ENCODE data around the gene PPIL1. TPM values are rescaled to one million over a fixed set of nuclear protein-coding genes. Genes with fewer than 3 reads are reported as not detected.

Gene PPIL1
- total and polyA plus RNA-seq, 9 donors: 10.7 to 38.4 (median 21.2) TPM

GRCh38 chr6:36837686-36838085, 36.9 kb downstream of the PPIL1 start:
- WGBS, 3 donors: 95 to 99% (median 98%) methylated on average over 6 of the region's 6 CpGs
- no peaks in the 10 kb centered on the region for H3K36me3 ChIP-seq
- H3K4me1 ChIP-seq (ENCODE audit: insufficient read depth): peaks cover 8% of the 10 kb centered on the region
- no peak overlapping the region for H3K4me3 ChIP-seq
- no peaks in the 10 kb centered on the region for H3K9me3 ChIP-seq
- intact Hi-C loops (cut with DNase I): no loop called here
- DNase-seq: no peak
- no peak overlapping the region for H3K27ac ChIP-seq
- TF ChIP-seq EP300 (IDR thresholded peaks at IDR 0.05) (no peak), CTCF (IDR thresholded peaks at IDR 0.05) (no peak), POLR2A (IDR thresholded peaks at IDR 0.05) (no peak)
- no peaks in the 10 kb centered on the region for H3K27me3 ChIP-seq

GRCh38 chr6:36837022-36837339, 37.6 kb downstream of the PPIL1 start:
- Histone ChIP-seq H3K27ac (no peak overlapping the region), H3K4me3 (no peak overlapping the region), H3K27me3 (no peaks in the 10 kb centered on the region), H3K36me3 (no peaks in the 10 kb centered on the region), H3K9me3 (no peaks in the 10 kb centered on the region), H3K4me1 (ENCODE audit: insufficient read depth) (peaks cover 8% of the 10 kb centered on the region)
- intact Hi-C loops (cut with DNase I): no loop called here
- WGBS, 3 donors: 89 to 98% (median 93%) methylated on average over 2 of the region's 2 CpGs
- no peak for DNase-seq
- no peak for TF ChIP-seq CTCF (IDR thresholded peaks at IDR 0.05)
- TF ChIP-seq POLR2A (IDR thresholded peaks at IDR 0.05): no peak
- TF ChIP-seq EP300 (IDR thresholded peaks at IDR 0.05): no peak

- Histone ChIP-seq H3K9me3 (no peaks in the 10 kb centered on the region), H3K27ac (no peak overlapping the region), H3K4me3 (no peak overlapping the region), H3K27me3 (no peaks in the 10 kb centered on the region), H3K4me1 (ENCODE audit: insufficient read depth) (peaks cover 8% of the 10 kb centered on the region), H3K36me3 (no peaks in the 10 kb centered on the region)
- DNase-seq: no peak
- TF ChIP-seq CTCF (IDR thresholded peaks at IDR 0.05) (no peak), EP300 (IDR thresholded peaks at IDR 0.05) (no peak), POLR2A (IDR thresholded peaks at IDR 0.05) (no peak)
- intact Hi-C loops (cut with DNase I): no loop called here
- WGBS, 3 donors: 90 to 98% (median 91%) methylated on average over 3 of the region's 3 CpGs
Measured at GRCh38 chr6:36836111-36837021, 38.2 kb downstream of the PPIL1 start.

- Histone ChIP-seq H3K4me3 (no peak overlapping the region), H3K4me1 (ENCODE audit: insufficient read depth) (peaks cover 6% of the 10 kb centered on the region), H3K36me3 (no peaks in the 10 kb centered on the region), H3K27me3 (no peaks in the 10 kb centered on the region), H3K9me3 (no peaks in the 10 kb centered on the region), H3K27ac (no peak overlapping the region)
- intact Hi-C loops (cut with DNase I): loop anchor here in 1 of 4 donors (5.0 kb wide), 1 partner anchor 57 kb away; no protein-coding TSS in a partner anchor
- no peak for DNase-seq
- 41 to 51% (median 42%) methylated on average over 17 of the region's 17 CpGs for WGBS, 3 donors
- no peak for TF ChIP-seq EP300 (IDR thresholded peaks at IDR 0.05)
- TF ChIP-seq POLR2A (IDR thresholded peaks at IDR 0.05): no peak
- TF ChIP-seq CTCF (IDR thresholded peaks at IDR 0.05): no peak
Measured at GRCh38 chr6:36834576-36835341, 39.8 kb downstream of the PPIL1 start.
